GM18951 (cell line): ENCODE data around the gene CTXND1.

Experiments
- POLR2A ChIP-seq: IDR thresholded peaks from 4 replicates; pipeline ENCODE4 v1.6.1; 2011; ENCODE audit warnings: mild to moderate bottlenecking; ENCODE audit not compliant: insufficient read length, insufficient read depth; ENCODE audit errors: extremely low read depth
- in situ Hi-C: fragments of 300-500 bp; cut with MboI; formaldehyde crosslinking; loops from one replicate; pipeline ENCODE4 v1.12.0; 2022; ENCODE audit warnings: low sequenced_read_pairs, mixed read lengths, inconsistent platforms; ENCODE audit not compliant: unreplicated experiment

CTXND1 gene

DNA sequence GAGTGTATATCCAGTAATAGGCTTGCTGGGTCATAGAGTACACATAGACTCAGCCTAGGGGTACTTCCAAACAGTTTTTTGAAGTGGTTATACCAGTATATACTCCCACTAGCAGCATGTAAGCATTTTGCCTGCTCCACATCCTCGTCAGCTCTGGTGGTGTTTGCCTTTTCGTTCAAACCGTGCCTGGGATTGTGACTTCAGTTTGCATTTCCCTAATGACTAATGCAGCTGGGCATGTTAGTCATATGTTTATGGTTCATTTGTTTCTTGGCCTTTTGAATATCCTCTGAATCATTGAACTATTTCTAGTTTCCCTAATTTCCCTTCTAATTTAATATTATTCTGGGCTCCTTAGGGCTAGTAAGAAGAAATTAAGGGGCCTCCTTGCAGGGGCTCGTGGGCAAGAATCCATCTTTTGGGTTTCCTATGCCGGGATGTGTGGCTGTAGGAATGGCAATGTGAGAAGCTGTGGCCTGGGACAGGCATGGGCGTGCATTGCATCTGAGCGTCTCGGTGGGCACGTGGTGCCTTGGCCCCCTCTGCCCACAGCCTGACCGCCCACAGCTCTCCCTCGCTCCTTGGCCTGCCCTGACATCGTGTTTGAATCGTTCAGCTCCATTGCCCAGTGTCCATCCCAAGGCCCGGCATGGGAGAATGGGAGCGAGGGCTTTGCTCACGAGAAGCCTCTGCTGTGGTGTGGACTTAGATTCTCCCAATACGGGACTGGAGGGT is 72.8 kb downstream of the CTXND1 start:
- in situ Hi-C loops = no loop called here
- TF ChIP-seq POLR2A = no peak

DNA sequence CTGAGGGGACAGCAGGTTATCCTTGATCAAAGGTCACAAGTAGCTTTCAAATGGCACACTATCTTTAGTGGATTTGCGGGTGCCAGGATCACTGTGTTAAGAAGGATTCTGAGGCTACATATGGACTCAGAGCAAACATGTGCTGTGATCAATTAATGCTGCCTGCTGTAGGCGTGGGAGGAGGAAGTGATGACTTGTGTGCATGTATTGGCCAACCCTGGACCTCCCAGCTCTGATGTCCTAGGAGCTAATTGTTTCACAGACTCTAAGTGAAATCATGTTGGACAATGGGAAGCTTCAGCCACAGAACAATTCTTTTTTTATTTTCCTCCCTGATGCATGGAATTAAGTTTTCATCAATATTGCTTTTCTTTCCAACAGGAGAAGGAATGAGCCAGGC is 74.9 kb downstream of the CTXND1 start:
- in situ Hi-C loops = no loop called here
- TF ChIP-seq POLR2A = no peak

DNA sequence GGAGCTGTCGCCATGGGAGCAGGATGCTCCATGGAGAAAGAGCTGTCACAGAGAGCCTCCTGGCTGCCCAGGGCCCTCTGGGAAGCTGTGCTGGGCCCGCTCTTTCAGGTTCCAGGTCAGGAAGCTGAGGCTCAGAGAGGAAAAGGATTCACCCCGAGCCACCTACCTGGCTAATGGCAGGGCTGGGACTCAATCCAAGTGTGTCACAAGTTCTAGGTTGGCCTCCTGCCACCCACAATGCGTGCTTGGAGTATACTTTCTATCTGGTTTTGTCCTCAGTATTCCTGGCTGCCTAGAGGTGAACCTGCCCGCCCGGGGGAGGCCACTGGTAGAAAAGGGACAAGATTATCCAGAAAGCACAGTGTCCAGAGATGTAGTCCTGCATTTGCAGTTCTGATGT is 75.6 kb downstream of the CTXND1 start:
- no peak for TF ChIP-seq POLR2A
- in situ Hi-C loops = no loop called here

DNA sequence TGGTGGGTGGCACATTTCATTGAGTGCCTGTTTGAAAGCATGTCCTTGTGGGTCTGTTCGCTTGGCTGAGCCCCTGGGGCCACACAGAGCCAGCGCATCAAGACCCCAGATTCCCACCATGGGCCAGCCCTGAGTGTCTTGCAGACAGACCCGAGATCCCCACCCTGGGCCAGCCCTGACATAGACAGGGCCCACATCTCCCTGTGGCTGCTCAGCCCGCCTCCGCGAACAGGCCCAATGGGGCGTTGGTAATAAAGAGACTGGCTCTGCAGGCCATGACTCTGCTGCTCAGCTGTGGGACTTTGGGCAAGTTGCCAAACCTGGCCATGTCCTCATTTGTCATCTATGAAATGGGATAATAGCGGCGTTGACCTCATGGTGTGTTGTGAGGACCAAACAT is 76.6 kb downstream of the CTXND1 start:
- no peak for TF ChIP-seq POLR2A
- in situ Hi-C loops = no loop called here

DNA sequence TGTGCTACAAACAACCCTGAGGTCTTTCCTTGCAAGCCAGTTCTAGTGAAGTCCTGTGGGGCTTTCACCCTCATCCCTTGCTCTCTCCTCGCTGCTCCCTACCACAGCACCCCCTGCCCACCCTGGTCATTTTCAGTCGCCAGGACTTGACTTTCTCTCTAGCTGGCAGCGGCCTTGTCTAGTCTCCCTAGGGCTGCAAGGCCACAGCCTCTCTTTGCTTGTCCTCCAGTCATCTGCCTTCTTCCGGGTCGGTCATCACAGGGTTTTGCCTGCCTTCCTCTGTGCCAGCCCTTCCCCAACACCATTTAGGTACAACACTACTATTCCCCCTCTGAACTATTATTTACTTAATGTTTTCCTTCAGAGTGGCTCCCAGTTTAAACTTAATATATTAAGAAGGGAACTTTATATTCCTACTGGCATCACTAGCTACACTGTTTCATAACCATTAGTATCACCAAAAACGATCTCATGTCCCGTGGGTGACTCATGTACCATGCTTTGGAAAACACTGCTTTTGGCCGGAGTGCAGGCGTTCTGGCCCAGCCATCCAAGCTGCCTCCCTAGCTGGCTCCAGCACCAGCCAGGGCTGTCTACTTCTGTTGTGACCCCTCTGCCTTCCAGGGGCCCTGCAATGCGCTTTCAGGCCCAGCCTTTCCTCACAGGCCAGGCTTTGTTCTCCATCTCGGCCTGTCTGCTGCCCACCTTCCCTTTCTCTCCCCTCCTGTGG is 77.8 kb downstream of the CTXND1 start:
- TF ChIP-seq POLR2A = no peak
- in situ Hi-C loops = loop anchor here (25.0 kb wide), 1 partner anchor 287 kb away; the partner anchor contains the start of gene MTHFS

DNA sequence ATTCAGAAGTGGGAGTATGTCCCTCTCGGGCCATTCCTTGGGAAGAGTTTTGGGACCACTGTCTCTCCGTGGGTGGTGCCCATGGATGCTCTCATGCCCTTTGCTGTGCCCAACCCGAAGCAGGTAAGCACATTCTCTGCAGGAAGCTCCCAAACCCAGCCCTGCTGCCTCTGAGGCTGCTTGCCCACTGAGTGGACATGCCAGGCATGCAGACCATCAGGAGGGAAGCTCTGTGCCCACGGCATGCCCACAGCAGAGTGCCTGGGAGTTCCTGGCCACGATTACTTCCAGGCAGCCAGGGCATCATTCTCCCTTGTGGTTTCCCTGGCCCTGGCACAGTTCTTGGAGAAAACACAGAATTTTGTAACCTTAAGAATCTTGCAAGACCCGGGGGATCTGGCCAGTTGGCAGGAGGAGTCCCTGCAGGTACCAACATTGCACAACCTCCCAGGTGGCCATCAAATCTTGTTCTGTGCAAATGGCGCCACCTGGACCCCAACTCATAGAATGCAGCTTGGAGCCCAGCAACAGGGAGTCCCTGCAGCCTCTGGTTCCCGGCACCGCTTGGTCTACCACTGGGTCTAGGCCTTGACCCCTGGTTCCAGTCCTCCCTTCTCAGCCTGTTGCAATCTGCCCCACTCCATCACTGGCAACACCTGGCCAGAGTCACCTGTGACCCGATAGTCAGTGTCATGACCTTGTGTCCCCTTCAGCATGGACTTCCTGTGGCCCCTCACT is 78.8 kb downstream of the CTXND1 start:
- in situ Hi-C loops = loop anchor here (25.0 kb wide), 1 partner anchor 286 kb away; the partner anchor contains the start of gene MTHFS
- no peak for TF ChIP-seq POLR2A

- TF ChIP-seq POLR2A = no peak
Observed at GRCh38 chr15:80172401-80172800, 79.6 kb downstream of the CTXND1 start.

DNA sequence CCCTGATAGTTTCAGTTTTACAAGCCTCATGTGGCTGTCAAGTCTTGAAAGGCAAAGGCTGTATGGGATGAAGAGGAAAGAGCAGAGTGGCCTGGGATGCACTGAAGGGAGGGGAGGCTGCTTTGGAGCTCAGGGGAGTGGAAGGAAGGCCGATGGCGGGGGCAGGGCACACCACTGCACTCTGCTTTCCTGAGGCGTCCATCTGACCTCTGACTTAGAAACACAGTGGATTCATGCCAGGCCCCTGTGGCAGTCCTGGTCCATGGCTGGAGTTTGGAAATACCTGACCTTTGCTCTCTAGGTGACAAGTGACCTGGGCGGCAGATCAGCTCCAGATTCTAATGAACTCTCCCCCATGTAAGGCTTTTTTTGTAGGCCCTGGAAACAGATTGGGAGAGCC is 80.2 kb downstream of the CTXND1 start:
- TF ChIP-seq POLR2A = no peak
- in situ Hi-C loops = loop anchor here (25.0 kb wide), 1 partner anchor 284 kb away; the partner anchor contains the start of gene MTHFS

More at GRCh38 chr15:80172401-80172800, 79.6 kb downstream of the CTXND1 start:
- in situ Hi-C loops = loop anchor here (25.0 kb wide), 1 partner anchor 285 kb away; the partner anchor contains the start of gene MTHFS

DNA sequence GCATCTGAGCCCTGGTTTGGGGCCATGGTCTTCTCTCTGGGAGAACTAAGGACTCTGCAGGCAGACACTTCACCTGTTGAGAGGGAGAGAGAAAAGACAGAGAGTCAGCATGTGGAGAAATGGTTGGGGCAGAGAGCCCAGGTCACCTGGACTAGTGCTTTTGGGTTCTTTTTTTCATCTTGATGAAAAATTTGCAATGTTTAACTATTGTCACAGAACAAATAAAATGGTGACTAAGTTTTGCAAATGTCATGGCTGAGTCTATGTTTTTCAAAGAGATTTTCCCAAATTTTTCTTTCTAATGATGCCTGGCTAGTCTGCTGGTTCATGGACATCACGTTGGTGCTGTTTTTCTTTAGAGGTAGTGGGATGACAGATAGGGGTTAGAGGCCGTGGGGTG is 81.4 kb downstream of the CTXND1 start:
- in situ Hi-C loops = loop anchor here (25.0 kb wide), 1 partner anchor 283 kb away; the partner anchor contains the start of gene MTHFS
- no peak for TF ChIP-seq POLR2A

- no peak for TF ChIP-seq POLR2A
- in situ Hi-C loops = loop anchor here (25.0 kb wide), 1 partner anchor 283 kb away; the partner anchor contains the start of gene MTHFS
Observed at GRCh38 chr15:80169768-80170357, 82.2 kb downstream of the CTXND1 start.

DNA sequence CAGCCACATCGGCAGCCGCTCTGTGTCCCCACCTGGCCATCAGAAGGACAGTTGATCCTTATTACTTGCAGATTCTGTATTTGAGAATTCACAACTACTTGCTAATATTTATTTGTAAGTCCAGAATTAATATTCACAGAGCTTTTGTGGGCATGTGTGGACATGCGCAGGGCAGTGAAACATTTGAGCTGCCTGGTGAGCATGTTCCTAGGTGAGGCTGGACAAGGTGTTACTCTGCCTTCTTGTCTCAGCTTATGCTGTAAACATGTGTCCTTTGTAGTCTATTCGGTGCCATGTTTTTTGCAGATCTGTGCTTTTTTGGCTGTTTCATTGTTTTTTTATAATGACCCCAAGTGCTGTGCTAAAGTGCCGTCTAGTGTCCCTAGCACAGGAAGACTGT is 83.6 kb downstream of the CTXND1 start:
- in situ Hi-C loops = loop anchor here (25.0 kb wide), 1 partner anchor 281 kb away; the partner anchor contains the start of gene MTHFS
- no peak for TF ChIP-seq POLR2A

DNA sequence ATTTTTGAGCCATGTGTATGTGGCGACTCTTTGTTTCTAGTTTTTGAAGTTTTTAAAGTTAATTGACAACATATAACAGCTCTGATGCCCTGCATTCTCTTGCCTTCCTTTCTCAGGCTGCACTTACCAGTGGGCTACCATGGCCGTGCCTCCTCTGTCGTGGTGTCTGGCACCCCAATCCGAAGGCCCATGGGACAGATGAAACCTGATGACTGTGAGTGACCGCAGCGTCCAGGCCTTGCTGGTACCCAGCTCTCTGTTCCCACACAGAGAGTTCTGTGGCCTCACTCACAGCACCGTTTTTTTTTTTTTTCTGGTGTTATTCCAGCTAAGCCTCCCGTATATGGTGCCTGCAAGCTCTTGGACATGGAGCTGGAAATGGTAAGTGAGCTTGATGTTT is 84.1 kb downstream of the CTXND1 start:
- no peak for TF ChIP-seq POLR2A
- in situ Hi-C loops = loop anchor here (25.0 kb wide), 1 partner anchor 281 kb away; the partner anchor contains the start of gene MTHFS
